ENCODE measurements around the gene TUBA4B.
A peak's percentile ranks its signal among the peaks of the same experiment; 100 is the strongest.

TUBA4B gene

GRCh38 chr2:219214786-219215185 is 38.3 kb upstream of the TUBA4B start:
- TF ChIP-seq ZFX (IDR thresholded peaks at IDR 0.05; ENCODE audit: borderline replicate concordance) (no peak), CTCF (IDR thresholded peaks at IDR 0.05) (no peak)

GRCh38 chr2:219215871-219216534 is 37.0 kb upstream of the TUBA4B start:
- H3K27ac ChIP-seq, result peak overlapping the region; percentile 97
- TF ChIP-seq CTCF (IDR thresholded peaks at IDR 0.05) (no peak), ZFX (IDR thresholded peaks at IDR 0.05; ENCODE audit: borderline replicate concordance) (no peak)

More at GRCh38 chr2:219214786-219215185, 38.3 kb upstream of the TUBA4B start:
- no peak overlapping the region for H3K27ac ChIP-seq

- TF ChIP-seq CTCF (IDR thresholded peaks at IDR 0.05) (no peak), ZFX (IDR thresholded peaks at IDR 0.05; ENCODE audit: borderline replicate concordance) (no peak)
- H3K27ac ChIP-seq, result peak overlapping the region; percentile 97
Measured at GRCh38 chr2:219216535-219216915, 36.5 kb upstream of the TUBA4B start.

GRCh38 chr2:219218217-219218731 is 34.8 kb upstream of the TUBA4B start:
- TF ChIP-seq CTCF (IDR thresholded peaks at IDR 0.05), result no peak; the same call in 1 of the 2 replicates
- no peak for TF ChIP-seq ZFX (IDR thresholded peaks at IDR 0.05; ENCODE audit: borderline replicate concordance)
- peak overlapping the region; percentile 97 for H3K27ac ChIP-seq

- H3K27ac ChIP-seq, result peak within 1 kb of the TSS; percentile 97
- TF ChIP-seq CTCF (IDR thresholded peaks at IDR 0.05), result no peak
- no peak for TF ChIP-seq ZFX (IDR thresholded peaks at IDR 0.05; ENCODE audit: borderline replicate concordance)
Measured at GRCh38 chr2:219218732-219219701, 34.0 kb upstream of the TUBA4B start, which contains the start of gene ABCB6. Gene ABCB6, minus strand, starts transcription at chr2:219218958. Its CDS starts 285 bp downstream, at chr2:219218673.

- TF ChIP-seq ZFX (IDR thresholded peaks at IDR 0.05; ENCODE audit: borderline replicate concordance), result no peak
- no peak for TF ChIP-seq CTCF (IDR thresholded peaks at IDR 0.05)
- H3K27ac ChIP-seq, result peak overlapping the region; percentile 97
Measured at GRCh38 chr2:219219784-219220532, 33.1 kb upstream of the TUBA4B start.

All from 22Rv1 (cell line).